HG03064 (cell line): ENCODE results near the gene IRAK3.
"Not testable (repeated sequence)": the region's sequence is repeated elsewhere in the genome, so short reads cannot be mapped to it uniquely, and the experiment has no call there.

ENCODE experiments used
- ATAC-seq: cut with Tn5 transposase; IDR thresholded peaks from one replicate; pipeline ENCODE4 v1.9.1; 2021; ENCODE audit warnings: low read depth; ENCODE audit not compliant: unreplicated experiment

The IRAK3 gene

DNA sequence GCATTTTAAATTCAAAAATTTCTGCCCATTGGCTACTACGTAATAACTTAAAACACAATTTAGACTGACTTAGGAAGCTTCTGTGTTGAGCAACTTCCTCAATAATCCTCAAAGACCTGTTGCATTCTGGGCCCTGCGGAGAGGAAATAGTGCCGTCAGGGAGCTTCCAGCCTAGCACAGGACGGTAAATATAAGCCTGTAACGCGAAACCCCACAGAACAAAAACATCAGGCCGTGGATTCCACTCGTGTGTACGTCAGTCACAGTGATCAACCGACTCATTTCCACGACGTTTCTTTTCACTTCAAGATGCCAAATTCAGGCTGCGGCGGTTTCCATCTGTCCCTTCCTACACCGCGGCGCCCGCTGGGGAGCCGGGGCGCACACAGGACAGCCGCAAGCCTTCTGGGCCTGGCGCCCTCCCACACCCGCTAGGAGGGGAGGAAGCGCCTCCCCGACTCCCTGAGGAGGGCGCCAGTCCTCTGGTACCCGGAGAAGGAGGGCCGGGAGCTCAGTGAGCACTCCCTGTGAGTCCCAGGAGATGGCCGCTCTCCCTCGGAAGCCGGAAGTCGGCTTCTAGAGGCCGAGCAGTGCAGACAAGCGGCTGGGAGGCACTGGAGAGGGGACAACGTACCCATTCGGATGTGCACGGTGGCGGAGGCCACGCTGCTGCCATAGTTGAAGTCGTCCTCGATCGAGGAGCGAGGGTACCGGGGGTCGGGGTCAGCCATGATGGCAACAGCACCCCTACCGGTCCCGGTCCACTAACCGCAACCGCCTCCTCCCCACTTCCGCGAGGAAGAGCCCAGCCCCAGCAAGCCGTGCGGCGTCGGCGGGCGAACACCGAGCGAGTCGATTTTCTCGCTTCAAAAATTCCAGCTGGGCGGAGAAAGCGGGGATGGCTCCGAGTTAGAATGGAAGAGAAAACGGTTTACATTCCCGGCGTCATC, 19.5 kb upstream of the IRAK3 start, which contains the start of gene TMBIM4:
Gene TMBIM4, minus strand, starts transcription at position 776 of the 950 bp plus-strand sequence. Its CDS starts 45 bp downstream, at position 731.
- peak; percentile 84 for ATAC-seq

DNA sequence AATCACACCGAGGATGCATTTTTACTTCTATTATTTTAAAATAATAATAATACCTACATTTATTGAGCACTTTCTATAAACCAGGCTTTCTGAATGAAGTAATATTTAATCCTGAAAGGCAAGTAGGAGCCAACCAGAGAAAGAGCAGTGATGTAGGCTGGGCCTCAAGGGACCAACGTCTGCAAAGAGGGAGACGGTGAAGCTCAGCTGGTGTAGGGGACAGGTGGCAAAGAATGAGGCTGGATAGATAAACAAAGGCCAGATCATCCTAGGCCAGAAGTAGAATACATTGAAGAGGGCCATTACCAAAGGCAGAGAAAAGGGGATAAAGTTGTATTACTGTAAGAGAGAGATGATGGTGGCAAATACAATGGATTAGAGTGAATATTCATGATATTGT, 18.4 kb upstream of the IRAK3 start:
- ATAC-seq: no peak

DNA sequence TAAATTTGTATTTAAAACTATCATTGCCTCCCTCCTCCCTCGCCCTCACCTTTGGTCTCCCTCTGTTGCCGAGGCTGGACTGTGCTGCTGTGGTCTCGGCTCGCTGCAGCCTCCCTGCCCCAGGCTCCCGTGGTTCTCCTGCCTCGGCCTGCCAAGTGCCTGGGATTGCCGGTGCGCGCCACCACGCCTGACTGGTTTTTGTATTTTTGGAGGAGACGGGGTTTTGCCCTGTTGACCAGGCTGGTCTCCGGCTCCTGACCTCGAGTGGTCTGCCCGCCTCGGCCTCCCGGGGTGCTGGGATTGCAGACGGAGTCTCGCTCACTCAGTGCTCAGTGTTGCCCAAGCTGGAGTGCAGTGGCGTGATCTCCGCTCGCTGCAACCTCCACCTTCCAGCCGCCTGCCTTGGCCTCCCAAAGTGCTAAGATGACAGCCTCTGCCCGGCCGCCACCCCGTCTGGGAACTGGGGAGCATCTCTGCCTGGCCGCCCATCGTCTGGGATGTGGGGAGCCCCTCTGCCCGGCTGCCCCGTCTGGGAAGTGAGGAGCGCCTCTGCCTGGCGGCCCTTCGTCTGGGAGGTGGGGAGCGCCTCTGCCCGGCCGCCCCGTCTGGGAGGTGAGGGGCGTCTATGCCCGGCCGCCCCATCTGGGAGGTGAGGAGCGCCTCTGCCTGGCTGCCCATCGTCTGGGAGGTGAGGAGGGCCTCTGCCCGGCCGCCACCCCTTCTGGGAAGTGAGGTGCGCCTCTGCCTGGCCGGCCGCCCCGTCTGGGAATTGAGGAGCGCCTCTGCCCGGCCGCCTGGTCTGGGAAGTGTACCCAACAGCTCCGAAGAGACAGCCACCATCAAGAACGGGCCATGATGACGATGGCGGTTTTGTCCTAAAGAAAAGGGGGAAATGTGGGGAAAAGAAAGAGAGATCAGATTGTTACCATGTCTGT, 14.4 kb upstream of the IRAK3 start:
- not testable (repeated sequence) for ATAC-seq

DNA sequence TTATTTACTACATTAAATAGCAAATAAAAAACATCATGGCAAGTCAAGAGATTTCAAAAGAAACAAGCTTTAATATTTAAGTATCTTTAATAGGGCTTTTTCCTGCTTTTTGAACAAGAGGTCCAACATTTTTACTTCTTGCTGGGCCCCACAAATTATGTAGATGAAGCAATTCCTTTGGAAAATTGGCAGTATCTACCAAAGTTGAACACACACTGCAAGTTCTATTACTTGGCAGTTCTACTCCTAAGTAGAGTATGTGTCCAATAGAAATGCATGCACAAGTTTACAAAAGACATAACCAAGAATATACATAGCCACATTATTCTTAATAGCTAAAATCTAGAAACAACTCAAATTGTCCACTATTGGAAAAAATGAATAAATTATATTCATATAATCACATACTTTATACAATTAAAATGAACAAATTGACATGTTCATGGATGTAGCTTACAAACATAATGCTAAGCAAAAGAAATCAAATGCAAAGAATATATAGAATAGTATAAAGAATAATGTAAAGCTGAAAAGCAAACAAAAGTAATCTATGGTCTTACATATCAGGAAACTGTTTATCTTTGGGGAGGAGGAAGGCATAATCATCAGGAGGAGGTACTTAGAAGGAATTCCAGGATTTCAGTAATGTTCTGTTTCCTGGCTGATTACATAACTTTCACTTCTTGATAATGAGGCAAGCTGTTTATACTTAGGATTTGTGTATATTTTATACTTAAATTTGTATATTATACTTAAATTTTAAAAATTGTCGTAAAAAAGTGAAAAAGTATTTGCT, 12.7 kb upstream of the IRAK3 start:
- no peak for ATAC-seq

DNA sequence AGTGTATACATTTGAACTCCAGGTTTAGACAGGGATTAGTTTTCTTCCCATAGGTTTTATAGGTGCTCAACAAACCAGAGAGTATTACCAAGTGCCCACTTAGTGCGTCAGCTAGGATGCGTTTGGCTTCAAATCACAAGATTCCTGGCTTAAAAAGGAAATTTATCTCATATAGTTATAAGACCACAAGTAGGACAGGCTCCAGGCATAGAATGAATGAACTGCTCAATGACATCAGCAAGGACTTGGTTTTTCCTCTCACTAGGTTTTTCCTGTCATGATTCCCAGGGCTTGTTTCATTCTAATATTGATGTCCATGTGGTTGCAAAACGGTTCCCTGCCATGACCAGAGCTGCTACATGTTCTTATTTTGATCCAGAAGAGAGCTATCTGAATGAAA, 6.1 kb upstream of the IRAK3 start:
- no peak for ATAC-seq

DNA sequence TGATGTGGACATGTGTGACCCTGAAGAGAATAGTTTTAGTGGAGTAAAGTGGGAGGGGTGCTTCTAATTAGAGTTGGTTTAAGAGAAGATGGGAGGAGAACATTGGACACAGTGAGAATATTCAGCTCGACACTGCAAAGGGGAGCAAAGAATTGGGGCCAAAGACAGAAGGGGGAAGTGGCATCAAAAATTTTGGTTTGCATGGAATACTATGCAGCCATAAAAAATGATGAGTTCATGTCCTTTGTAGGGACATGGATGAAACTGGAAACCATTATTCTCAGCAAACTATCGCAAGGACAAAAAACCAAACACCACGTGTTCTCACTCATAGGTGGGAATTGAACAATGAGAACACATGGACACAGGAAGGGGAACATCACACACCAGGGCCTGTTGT, 4.2 kb upstream of the IRAK3 start:
- ATAC-seq: not testable (repeated sequence)

DNA sequence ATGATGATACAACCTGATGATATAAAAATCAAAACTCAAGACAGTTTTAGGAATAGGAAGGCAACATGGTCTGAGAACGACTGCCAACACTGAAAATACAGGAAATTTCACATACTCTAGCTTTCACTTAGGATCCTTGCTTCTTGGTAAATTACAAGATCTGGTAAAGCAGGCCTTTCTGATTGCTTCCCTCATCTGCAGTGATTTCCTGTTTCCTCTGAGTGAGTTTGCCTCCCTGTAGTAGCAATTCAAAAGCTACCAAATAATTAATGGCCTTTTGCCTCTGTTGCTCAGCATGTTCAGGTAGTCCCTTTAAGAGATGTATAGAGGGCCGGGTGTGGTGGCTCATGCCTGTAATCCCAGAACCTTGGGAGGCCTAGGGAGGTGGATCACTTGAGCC, 2.0 kb upstream of the IRAK3 start:
- no peak for ATAC-seq

DNA sequence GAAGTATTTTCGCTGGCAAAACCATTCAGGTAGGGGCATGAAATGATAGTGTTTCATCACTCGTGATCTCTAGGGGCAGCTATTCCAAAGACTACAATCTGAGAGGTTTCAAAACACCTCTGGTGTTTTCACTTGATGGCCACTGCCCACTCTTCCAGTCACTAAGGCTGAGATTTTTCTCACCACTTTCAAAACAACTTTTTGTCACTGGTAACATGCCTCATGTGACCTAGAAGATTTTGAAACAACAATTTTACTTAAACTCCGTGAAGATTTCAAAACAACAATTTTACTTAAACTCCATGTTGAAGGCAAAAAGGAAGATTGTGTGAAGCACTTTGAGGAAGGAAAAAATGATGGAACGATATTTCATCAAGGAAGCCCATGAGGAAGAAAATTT, 1.2 kb upstream of the IRAK3 start:
- no peak for ATAC-seq

DNA sequence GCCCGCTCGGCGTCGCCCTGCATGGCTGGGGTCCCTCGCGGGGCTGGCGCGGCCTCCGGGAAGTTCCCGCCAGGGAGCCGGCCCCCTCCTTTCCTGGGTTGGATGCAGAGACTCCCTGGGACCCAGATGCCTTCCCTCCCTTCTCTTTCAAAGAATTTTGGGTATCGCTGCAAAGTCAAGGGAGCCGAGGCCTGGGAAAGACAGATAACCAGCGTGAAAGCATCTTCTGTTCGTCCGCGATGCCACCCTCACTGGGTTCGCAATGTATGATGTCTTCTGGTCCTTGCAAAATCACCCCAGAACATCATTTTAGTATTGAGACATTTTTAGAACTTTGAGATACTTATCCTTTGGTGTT, 451 bp downstream of the IRAK3 start:
- ATAC-seq: no peak

DNA sequence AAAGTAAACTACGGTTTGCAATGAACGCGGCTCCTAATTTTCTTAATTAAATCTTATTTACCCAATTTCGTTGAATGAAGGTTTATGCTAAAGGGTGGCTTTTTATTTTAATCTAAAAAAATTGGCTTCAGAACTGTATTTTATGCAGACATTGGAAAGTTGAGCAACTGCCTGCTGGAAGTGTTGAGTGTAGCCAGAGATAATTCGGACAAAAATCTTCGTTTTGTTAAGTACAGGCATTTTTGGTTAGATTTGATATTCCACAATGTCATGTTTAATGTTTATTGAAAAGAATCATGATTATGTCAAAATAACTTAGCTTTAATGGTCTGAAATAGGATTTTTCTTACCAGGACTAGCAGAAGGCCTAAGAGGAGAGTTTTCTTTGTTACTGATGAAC, 875 bp downstream of the IRAK3 start:
- no peak for ATAC-seq

DNA sequence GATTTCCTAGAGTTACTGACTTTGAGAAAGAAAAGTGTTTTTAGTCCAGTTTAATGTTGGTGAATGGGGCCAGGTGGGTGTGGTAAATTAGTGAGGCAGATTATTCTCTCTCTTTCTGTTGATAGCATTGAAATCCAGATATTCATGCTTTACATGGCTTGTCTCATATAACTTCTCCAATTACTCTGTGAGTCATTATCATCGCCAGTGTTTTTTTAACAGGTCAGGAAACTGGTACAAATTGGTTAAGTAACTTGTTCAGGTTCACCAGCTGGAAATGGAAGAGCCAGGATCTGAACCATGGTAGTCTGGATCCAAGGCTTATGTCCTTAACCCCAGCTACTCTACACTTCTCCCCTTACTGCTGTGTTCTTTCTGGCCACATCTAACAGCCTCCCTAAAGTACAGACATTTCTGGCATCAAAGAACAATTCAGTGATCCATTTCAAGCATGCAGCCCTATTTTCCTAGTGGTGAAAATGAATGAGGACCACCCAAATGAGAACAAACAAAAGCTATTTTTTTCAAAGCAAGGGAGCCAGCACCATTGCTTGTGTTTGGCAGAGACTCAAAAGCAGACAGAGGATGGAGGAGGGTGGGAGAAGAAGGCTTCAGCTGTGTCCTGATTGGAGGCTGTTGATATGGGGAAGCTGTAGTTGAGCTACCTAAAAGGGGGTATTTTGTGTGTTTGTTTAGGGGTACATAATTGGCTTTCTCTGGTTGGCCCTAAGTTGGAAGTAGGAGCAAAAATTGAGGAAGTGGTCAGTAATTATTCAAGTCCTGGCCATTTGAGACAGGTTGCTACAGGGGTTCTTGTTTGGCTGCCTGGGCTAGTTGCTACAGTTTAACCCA, 1.7 kb downstream of the IRAK3 start:
- ATAC-seq: no peak

DNA sequence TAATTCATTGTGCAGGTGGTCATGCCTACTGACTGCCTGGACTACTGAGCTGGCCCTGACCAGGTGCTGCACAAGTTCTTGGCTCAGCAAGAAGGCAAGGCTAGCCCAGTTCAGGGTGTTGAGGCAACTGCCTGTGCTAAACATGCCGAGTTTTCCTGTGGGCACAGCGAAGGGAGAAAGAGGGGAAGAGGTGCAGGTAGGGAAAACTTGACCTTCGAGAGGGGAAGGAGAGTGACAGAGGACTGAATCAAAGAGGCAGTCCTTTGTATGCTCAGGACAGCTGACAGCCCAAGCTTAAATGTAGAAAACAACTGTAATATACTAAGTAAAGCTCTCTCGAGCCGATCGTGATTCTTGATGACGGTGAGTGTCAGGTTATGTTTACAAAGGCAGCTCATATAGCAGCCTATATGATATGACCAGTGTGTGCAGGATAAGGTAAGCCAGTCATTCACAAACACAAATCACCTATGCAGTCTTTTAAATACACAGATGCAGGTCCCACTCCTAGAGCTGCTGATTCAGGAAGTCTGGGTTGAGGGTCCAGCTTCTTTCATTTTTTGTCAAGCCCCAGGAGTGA, 2.6 kb downstream of the IRAK3 start:
- ATAC-seq: no peak

DNA sequence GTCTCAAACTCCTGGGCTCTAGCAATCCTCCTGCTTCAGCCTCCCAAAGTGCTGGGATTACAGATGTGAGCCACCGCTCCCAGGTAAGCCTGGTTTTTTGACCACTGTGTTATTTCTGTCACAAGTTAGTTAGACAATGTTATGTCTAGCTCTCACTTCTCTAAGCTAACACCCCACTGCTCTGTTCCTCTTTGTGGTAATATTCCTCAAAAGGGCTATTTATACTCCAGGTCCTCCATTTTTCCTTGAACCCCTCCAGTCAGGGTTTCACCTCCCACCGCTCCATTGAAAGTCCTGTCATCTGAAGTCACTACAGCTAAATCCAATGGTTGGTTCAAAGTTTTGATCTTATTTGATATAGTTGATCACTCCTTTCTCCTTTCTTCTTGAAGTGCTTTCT, 5.1 kb downstream of the IRAK3 start:
- no peak for ATAC-seq

DNA sequence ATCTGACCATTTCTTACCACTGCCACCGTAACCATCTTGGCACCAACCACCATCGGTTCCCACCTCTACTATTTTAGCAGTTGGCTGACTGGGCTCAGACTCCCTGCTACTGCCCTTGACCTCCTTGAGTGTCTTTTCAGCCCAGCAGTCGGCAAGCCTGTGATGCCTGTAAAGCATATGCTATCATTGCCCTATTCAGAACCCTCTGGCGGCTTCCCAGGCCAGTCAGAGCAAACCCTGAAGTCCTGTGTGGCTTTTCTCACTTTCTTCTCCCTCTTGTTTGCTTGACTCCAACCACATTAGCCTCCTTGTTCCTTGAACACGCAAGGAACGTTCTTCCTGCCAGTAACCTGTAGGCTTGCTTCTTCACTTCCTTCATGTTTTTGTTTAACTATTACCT, 6.2 kb downstream of the IRAK3 start:
- no peak for ATAC-seq

DNA sequence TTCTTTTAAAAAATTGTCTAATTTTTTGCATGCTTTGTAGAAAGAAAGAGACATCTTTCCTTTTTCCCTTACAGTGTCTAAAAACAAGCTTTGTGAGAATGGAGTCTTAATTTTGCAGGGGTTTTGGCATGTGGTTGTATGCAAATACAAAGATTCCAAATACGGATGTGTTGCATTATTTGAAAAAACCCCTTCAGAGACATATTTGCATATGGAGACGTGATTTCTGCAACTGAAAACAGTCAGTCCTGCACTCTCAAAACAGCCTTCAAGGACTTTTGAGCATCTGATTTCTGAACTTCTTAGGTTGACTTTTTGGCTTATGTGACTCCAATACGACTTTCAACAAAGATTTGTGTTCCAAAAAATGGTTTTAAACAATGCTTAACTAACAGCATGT, 7.8 kb downstream of the IRAK3 start:
- ATAC-seq: peak; percentile 88

DNA sequence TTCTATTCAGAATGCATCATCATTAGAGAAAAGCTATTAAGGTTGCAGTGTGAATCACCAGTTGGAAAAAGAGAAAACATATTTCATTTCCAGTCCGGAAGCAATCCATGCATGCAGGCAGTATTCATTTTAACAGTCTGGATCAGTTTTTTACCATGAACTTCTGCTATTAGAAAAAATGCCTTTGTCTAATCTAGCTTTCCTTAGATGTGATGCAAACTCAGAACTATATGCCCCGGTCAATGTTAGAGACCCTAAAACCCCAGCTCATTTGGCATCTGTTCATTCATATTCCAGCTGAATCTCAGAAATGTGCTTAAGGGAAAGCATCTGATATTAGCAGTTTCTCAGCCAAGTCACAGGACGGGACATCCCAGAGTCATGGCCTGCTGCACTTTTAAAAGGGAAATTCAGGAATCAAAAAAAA, 8.5 kb downstream of the IRAK3 start:
- no peak for ATAC-seq

DNA sequence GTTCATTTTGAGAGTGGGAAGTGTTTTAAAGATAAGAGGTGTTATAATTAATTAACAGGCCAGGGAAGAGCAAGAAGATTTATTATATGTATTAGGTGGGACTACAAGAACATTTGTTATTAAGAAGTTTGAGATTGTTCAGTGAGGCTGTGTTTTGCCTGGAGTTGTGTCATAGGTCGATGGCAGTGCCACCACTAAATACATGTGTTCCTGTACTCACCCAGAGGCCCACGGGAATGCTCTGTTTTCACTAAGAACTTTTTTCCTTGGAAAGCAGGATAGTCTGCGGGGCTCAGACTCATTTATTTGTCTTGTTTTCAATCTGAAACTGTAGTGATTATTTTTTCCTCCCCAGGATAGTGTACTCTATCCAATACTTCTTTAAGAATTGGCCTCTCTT, 10.1 kb downstream of the IRAK3 start:
- ATAC-seq: no peak

DNA sequence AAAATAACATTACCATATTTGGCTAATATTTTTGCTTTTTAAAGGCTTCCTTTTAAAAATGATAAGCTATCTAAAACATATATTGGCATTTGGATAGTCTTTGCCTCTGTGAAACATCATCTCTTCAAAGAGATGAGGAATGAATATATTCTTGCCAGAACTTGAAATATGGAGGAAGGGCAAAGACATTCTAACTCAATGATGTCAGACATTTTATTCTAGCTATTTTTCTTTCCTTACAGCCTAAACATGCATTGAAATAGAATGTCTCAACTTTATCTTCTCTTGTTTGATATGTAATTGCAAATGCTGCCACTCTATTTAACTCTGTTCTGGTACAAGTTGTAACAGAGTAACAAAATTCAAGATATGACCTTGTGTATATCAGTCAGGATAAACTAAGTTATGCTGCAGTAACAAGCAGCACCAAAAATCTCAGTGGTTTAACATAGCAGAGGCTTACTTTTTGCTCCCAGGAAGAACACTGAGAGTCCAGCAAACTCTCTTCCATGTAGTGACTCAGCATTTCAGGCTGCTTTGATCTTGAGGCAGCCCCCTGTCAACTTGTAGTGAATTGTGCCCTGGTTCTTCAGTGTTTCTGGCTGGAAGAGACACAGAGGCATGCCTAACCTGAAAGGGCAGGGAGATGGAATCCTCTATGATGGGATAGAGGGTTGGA, 11.0 kb downstream of the IRAK3 start:
- ATAC-seq: no peak

DNA sequence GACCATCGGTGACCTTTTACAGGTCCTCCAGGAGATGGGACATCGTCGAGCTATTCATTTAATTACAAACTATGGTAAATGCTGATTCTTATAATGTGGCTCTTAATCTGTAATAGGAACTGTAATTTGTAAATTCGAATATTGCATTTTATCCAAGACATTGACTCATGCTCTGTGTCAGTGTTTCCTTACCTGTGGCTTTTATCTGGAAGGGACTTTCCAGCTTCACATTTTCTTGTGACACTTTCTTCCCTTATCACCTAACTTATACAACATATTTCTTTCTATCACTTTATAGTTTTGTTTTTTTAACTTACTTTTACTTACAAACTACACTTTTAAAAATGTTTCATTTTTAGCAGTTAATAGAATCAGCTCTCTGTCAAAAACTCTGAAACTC, 14.8 kb downstream of the IRAK3 start:
- ATAC-seq: no peak
